Measurements from ENCODE around the gene EXD2.

DNA sequence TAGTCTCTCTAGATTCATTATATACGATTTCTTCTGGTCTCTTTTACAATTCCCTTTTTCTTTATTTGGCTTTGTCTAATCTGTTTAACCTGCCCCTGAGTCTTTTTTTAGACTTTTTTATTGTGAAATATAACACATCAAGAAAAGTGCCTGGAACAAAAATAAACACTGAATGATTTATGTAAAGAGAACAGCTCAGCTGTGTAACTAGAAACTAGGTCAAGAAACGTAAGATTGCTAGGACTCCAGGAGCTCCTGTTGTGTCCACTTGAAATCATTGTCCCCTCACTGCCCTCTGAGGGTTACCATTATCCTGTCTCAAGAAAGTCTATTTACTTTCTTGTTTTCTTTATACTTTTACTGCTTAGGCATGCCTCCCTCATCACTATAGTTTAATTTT lies 23.1 kb downstream of the EXD2 start:
- TF ChIP-seq POLR2A (IDR thresholded peaks at IDR 0.05; ENCODE audit: extremely low read depth, insufficient read length), result no peak
- TF ChIP-seq, protein P1, sequence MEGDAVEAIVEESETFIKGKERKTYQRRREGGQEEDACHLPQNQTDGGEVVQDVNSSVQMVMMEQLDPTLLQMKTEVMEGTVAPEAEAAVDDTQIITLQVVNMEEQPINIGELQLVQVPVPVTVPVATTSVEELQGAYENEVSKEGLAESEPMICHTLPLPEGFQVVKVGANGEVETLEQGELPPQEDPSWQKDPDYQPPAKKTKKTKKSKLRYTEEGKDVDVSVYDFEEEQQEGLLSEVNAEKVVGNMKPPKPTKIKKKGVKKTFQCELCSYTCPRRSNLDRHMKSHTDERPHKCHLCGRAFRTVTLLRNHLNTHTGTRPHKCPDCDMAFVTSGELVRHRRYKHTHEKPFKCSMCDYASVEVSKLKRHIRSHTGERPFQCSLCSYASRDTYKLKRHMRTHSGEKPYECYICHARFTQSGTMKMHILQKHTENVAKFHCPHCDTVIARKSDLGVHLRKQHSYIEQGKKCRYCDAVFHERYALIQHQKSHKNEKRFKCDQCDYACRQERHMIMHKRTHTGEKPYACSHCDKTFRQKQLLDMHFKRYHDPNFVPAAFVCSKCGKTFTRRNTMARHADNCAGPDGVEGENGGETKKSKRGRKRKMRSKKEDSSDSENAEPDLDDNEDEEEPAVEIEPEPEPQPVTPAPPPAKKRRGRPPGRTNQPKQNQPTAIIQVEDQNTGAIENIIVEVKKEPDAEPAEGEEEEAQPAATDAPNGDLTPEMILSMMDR (IDR thresholded peaks at IDR 0.05; ENCODE audit: low read depth, low read length), result no peak
- TF ChIP-seq, protein P2, sequence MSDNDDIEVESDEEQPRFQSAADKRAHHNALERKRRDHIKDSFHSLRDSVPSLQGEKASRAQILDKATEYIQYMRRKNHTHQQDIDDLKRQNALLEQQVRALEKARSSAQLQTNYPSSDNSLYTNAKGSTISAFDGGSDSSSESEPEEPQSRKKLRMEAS (IDR thresholded peaks at IDR 0.05; ENCODE audit: low read depth, low read length), result no peak
- TF ChIP-seq MYC (IDR thresholded peaks at IDR 0.05; ENCODE audit: low read depth, low read length), result no peak
